ENCODE data around the gene DUSP7.

Gene DUSP7

GRCh38 chr3:52094571-52095485 is 38.5 kb upstream of the DUSP7 start:
- Histone ChIP-seq H4K20me1 (ENCODE audit: low read depth, low read length) (no peaks in the 10 kb centered on the region), H3K9me3 (ENCODE audit: insufficient read depth, low read length) (no peaks in the 10 kb centered on the region), H3K36me3 (ENCODE audit: low read length) (no peaks in the 10 kb centered on the region), H3F3A (ENCODE audit: insufficient read depth) (no peaks in the 10 kb centered on the region), H2AFZ (ENCODE audit: low read depth, low read length, severe bottlenecking) (no peak overlapping the region), H3K27ac (ENCODE audit: low read depth, low read length) (no peak overlapping the region), H3K27me3 (ENCODE audit: low read length) (no peaks in the 10 kb centered on the region), H3K9me2 (replicated peaks; ENCODE audit: insufficient read depth, low read length) (no peaks in the 10 kb centered on the region), H3K79me2 (ENCODE audit: insufficient read depth, low read length) (no peaks in the 10 kb centered on the region), H3K4me2 (ENCODE audit: low read depth, low read length, poor library complexity, severe bottlenecking) (no peak overlapping the region), H3K4me3 (ENCODE audit: insufficient read depth, low read length, poor library complexity, severe bottlenecking) (no peak overlapping the region), H3K9ac (ENCODE audit: low read length) (no peak overlapping the region)
- no peak for TF ChIP-seq EZH2phosphoT487 (conservative IDR thresholded peaks at IDR 0.05; ENCODE audit: low read length)
- TF ChIP-seq CTCF (IDR thresholded peaks at IDR 0.05; ENCODE audit: insufficient read depth, low read length, poor library complexity, severe bottlenecking): no peak

- Histone ChIP-seq H3K27me3 (ENCODE audit: low read length) (no peaks in the 10 kb centered on the region), H3K9ac (ENCODE audit: low read length) (no peak overlapping the region), H4K20me1 (ENCODE audit: low read depth, low read length) (no peaks in the 10 kb centered on the region), H3K9me2 (replicated peaks; ENCODE audit: insufficient read depth, low read length) (no peaks in the 10 kb centered on the region), H3K27ac (ENCODE audit: low read depth, low read length) (no peak overlapping the region), H3F3A (ENCODE audit: insufficient read depth) (no peaks in the 10 kb centered on the region), H3K36me3 (ENCODE audit: low read length) (no peaks in the 10 kb centered on the region), H3K4me3 (ENCODE audit: insufficient read depth, low read length, poor library complexity, severe bottlenecking) (no peak overlapping the region), H2AFZ (ENCODE audit: low read depth, low read length, severe bottlenecking) (no peak overlapping the region), H3K9me3 (ENCODE audit: insufficient read depth, low read length) (no peaks in the 10 kb centered on the region), H3K4me2 (ENCODE audit: low read depth, low read length, poor library complexity, severe bottlenecking) (no peak overlapping the region), H3K79me2 (ENCODE audit: insufficient read depth, low read length) (no peaks in the 10 kb centered on the region)
- TF ChIP-seq CTCF (IDR thresholded peaks at IDR 0.05; ENCODE audit: insufficient read depth, low read length, poor library complexity, severe bottlenecking): no peak
- TF ChIP-seq EZH2phosphoT487 (conservative IDR thresholded peaks at IDR 0.05; ENCODE audit: low read length): no peak
These were observed 37.6 kb upstream of the DUSP7 start for GRCh38 chr3:52093756-52094545.

GRCh38 chr3:52092891-52093290 is 36.5 kb upstream of the DUSP7 start:
- H3K4me2 ChIP-seq (ENCODE audit: low read depth, low read length, poor library complexity, severe bottlenecking): no peak overlapping the region
- H3K9me2 ChIP-seq (replicated peaks; ENCODE audit: insufficient read depth, low read length): no peaks in the 10 kb centered on the region
- H3K9ac ChIP-seq (ENCODE audit: low read length): no peak overlapping the region
- no peaks in the 10 kb centered on the region for H3K27me3 ChIP-seq (ENCODE audit: low read length)
- no peak overlapping the region for H3K4me3 ChIP-seq (ENCODE audit: insufficient read depth, low read length, poor library complexity, severe bottlenecking)
- H4K20me1 ChIP-seq (ENCODE audit: low read depth, low read length): no peaks in the 10 kb centered on the region
- H3K27ac ChIP-seq (ENCODE audit: low read depth, low read length): no peak overlapping the region
- H2AFZ ChIP-seq (ENCODE audit: low read depth, low read length, severe bottlenecking): no peak overlapping the region
- no peaks in the 10 kb centered on the region for H3K9me3 ChIP-seq (ENCODE audit: insufficient read depth, low read length)
- H3K36me3 ChIP-seq (ENCODE audit: low read length): no peaks in the 10 kb centered on the region
- H3K79me2 ChIP-seq (ENCODE audit: insufficient read depth, low read length): no peaks in the 10 kb centered on the region
- H3F3A ChIP-seq (ENCODE audit: insufficient read depth): no peaks in the 10 kb centered on the region
- TF ChIP-seq CTCF (IDR thresholded peaks at IDR 0.05; ENCODE audit: insufficient read depth, low read length, poor library complexity, severe bottlenecking) (no peak), EZH2phosphoT487 (conservative IDR thresholded peaks at IDR 0.05; ENCODE audit: low read length) (no peak)

All from SU-DHL-6 (cell line).